GM10266 (cell line): ENCODE results near the gene LDLRAD3.

Experiments used
- DNase-seq: peaks from one replicate; pipeline ENCODE4 v3.0.0; 2012; ENCODE audit errors: extremely low spot score
- TF ChIP-seq, protein P1 (sequence below): IDR thresholded peaks from 2 replicates; pipeline ENCODE4 v1.5.1; 2012; ENCODE audit warnings: mild to moderate bottlenecking, low read depth; ENCODE audit not compliant: control insufficient read depth, insufficient read depth; ENCODE audit errors: missing control alignments

The LDLRAD3 gene

DNA sequence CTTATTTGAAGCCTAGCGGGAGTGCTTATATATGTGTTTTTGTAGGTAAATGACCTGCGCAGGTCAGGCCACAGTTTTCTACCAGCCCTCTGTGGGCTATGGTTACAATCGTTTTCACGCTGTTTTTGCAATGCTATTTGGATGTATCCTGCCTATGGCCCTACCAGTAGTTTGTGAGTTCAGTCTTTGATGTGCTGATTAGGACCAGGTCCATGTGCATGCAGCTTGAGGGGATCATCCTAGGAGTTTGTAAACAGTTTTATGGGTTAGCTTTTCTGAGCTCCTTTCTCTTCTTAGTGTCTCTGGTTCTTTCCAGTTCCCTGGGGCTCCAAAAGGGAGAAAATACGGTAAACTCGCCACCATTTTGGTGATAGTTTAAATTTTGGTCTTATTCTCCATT, 142.5 kb downstream of the LDLRAD3 start:
- TF ChIP-seq, protein P1, sequence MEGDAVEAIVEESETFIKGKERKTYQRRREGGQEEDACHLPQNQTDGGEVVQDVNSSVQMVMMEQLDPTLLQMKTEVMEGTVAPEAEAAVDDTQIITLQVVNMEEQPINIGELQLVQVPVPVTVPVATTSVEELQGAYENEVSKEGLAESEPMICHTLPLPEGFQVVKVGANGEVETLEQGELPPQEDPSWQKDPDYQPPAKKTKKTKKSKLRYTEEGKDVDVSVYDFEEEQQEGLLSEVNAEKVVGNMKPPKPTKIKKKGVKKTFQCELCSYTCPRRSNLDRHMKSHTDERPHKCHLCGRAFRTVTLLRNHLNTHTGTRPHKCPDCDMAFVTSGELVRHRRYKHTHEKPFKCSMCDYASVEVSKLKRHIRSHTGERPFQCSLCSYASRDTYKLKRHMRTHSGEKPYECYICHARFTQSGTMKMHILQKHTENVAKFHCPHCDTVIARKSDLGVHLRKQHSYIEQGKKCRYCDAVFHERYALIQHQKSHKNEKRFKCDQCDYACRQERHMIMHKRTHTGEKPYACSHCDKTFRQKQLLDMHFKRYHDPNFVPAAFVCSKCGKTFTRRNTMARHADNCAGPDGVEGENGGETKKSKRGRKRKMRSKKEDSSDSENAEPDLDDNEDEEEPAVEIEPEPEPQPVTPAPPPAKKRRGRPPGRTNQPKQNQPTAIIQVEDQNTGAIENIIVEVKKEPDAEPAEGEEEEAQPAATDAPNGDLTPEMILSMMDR: no peak
- no peak for DNase-seq

DNA sequence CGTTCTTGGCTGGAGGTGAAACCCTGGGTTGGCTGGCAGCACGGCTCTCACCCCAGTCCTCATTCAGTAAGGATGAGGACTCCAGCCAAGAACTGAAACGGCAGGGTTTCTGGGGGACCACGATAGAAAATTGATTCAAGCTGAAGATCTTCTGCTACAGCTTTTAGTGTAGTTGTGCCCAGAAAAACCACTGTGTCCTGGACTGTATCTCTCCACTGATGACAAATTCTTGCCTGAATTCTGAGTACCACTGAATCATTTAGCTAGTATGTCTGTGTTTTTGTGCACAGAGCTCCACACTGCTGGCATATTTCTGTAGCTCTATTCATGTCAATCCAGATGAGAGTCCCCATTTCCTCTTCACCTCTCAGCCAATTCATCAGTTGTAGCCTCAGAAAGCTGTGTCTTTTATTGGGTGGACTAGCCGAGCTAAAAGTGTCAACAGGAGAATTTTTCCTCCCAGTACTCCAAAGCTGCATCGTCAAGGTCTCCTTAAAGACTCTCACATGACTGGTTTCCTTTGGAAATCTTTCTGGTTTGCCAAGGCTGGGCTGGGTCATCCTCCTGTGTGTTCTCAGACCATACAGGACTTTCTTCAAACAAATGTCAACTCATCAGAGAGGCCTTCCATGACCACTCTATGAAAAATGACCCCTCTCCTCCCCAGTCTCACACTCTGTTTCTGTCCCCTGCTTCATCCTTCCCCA, 144.6 kb downstream of the LDLRAD3 start:
- DNase-seq: no peak
- TF ChIP-seq, protein P1: no peak

DNA sequence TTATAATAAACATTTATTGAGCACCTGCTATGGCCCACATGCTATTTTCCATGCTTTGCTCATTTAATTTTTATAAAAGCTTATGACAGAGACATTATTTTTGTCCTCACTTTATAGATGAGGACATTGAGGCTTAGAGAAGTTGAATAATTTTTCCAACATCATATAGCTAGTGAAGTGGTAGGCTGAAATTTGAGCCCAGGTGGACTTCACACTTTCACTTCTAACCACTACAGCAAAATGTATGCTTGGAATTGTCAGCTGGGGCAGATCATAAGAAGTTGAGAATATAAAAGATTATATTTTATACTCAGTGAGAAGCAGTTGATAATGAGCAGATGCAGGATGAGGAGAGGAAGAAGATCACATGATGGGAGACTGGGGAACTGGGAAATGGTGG, 146.1 kb downstream of the LDLRAD3 start:
- DNase-seq: no peak
- TF ChIP-seq, protein P1: no peak

DNA sequence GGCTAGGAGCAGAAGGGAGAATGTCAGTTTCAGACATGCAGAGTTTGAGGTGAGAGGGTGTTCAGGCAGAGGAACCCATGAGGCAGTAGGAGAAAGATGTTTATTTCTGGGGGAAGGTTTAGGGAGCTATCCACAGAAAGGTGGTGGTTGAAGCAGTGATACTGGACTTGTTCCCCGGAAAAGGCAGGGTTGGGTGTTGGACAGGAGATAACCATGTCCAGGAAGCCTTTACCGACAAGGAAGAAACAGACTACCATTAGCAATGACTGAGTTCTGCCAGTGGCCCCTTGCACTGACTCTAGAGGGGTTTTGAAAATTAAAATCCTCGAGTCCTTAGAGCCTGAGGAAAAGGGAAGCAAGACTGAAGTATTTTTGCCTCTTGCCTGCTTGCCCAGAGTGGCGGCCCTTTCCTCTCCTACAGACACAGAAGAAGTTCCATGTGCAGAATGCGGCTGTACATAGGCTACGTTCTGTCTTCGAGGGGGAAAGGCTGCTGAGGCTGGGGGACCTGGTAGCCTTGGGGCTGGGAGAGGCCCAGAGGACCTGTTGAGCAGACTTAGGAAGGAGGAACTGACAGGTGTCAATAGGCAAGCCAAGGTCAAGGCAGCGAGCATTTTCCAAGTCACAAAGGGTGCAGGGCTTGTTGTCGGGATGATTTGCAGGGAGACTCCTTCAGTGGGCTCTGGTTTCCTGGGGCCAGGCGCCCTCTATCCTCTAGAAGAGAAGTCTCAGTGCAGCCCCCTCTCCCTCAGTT, 146.7 kb downstream of the LDLRAD3 start:
- no peak for DNase-seq
- TF ChIP-seq, protein P1: no peak

DNA sequence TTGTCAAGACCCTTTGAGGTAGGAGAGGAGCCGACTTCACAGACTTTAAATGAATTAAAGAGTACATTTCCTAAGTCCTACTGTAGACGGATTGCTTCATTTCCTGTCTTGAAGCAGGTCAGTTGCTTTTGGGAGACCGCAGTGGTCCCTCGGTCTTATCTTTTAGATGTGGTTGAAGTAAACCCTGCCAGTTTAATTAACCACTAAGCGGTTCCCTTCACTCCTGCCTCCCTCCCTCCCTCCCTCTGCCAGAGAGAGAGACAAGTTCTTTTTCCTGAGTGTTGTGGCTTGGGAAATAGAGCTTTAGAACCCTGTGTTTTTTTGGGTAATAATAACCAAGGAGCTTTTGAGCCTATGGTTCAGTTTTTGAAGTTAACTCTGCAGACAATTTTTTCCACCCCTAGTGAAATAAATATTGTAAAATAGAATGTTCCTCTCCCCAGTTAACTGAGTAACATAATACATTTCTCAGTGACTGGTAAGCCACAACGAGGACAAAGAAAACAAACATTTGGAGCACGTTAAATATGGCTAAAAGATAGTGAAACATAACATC, 147.5 kb downstream of the LDLRAD3 start:
- TF ChIP-seq, protein P1: no peak

DNA sequence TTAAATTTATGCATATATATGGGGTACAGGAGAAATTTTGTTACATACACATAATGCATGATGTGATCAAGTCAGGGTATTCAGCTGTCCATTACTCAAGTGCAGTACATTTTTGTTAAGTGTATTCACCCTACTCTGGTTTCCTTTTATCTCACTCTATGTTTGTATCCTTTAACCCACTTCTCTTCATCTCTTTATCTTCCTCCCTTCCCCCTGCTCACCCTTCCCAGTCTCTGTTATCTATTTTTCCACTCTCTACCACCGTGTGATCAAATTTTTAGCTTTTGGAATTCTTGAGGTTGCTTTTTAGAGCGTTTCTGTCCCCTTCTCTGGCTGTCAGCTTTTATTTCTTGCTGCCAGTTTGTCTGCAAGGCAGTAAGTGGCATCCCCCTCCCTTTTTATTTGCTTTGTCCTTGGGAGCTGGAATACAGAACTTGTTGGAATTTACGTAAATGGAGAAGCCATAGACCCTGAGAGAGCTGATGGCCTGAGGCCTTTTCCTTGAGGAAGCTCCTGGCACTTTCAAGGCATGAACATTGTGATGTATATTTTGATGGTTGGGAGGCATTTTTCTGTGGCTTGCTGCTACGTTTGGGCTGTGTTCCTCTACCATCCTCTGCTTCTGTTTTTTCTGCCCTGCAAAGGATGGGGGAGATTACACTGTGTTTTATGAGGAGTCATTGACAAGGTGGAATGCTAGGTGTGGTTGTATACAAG, 148.6 kb downstream of the LDLRAD3 start:
- no peak for DNase-seq

More for the DNA sequence above, 147.5 kb downstream of the LDLRAD3 start:
- no peak for DNase-seq

More for the DNA sequence above, 148.6 kb downstream of the LDLRAD3 start:
- TF ChIP-seq, protein P1: no peak
